Effector memory CD4-positive, alpha-beta T cell (primary cell): ENCODE results near the gene TOP2A.

Experiments
- DNase-seq, 3 donors: peaks; one replicate each; pipeline ENCODE4 v3.0.0-alpha.2; 2020
- H3K27ac ChIP-seq: 2 replicates; pipeline ENCODE4 v1.7.0; 2013; ENCODE audit warnings: mild to moderate bottlenecking, low read length, moderate library complexity; ENCODE audit not compliant: insufficient read depth, poor library complexity, severe bottlenecking
- H3K27me3 ChIP-seq: replicated peaks from 2 replicates; pipeline ENCODE4 v1.7.0; 2013; ENCODE audit warnings: mild to moderate bottlenecking, low read length; ENCODE audit not compliant: insufficient read depth, control insufficient read depth, poor library complexity, severe bottlenecking
- H3K36me3 ChIP-seq: 2 replicates; pipeline ENCODE4 v1.7.0; 2013; ENCODE audit warnings: mild to moderate bottlenecking, low read length, moderate library complexity; ENCODE audit not compliant: control insufficient read depth, insufficient read depth
- H3K4me1 ChIP-seq: 2 replicates; pipeline ENCODE4 v1.7.0; 2013; ENCODE audit warnings: low read length, mild to moderate bottlenecking; ENCODE audit not compliant: control insufficient read depth, insufficient read depth, poor library complexity, severe bottlenecking
- H3K4me3 ChIP-seq: 2 replicates; pipeline ENCODE4 v1.7.0; 2013; ENCODE audit warnings: low read length, low read depth, mild to moderate bottlenecking; ENCODE audit not compliant: insufficient read depth, poor library complexity, severe bottlenecking
- H3K9me3 ChIP-seq: 2 replicates; pipeline ENCODE4 v1.7.0; 2013; ENCODE audit warnings: mild to moderate bottlenecking, low read length, moderate library complexity; ENCODE audit not compliant: control insufficient read depth

Gene TOP2A

DNA sequence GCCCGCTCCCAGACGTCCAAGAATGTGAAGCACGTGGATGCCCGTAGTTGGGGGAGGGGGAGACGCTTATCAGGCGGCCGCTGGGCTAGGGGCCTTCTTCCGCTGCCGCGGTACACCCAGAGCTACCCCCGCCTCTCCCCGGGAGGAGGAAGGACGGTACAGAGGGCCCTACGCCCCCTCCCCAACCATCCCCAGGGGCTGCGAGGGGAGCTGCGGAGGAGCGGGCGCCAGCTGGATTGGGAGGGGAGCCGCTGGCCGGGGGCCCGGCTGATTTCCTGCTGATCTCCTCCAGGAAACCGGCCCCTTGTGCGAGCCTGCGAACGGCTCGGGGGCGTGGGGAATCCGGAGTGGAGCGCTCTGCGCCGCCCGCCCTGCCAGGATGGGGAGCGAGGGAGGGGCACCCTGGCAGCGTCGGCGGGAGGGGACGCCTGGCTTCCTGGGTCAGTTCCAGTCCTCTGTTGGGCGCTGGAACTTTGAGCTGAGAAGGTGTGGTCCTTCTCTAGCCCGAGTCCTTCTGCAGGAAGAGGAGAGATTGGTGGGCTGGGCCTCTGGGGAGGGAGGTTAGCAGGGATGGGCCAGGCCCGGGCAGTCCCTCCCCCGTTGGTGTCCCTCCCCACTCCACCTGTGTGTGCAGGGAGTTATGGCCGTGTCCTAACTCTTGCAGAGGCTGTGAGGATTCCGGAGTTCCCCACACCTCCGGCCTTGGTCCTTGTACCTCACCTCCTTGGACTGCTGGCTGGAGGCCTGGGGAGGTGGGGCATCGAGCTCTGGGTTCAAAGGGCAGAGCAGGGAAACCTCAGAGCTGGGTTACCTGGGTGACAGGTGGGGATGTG lies 72.3 kb downstream of the TOP2A start:
- Histone ChIP-seq H3K4me1 (peaks cover 79% of the 10 kb centered on the region), H3K36me3 (peaks cover 28% of the 10 kb centered on the region), H3K27ac (peak overlapping the region; percentile 71), H3K4me3 (peak overlapping the region; percentile 47), H3K9me3 (no peaks in the 10 kb centered on the region), H3K27me3 (no peaks in the 10 kb centered on the region)
- peak in 1 of 3 donors; percentile 22 for DNase-seq

DNA sequence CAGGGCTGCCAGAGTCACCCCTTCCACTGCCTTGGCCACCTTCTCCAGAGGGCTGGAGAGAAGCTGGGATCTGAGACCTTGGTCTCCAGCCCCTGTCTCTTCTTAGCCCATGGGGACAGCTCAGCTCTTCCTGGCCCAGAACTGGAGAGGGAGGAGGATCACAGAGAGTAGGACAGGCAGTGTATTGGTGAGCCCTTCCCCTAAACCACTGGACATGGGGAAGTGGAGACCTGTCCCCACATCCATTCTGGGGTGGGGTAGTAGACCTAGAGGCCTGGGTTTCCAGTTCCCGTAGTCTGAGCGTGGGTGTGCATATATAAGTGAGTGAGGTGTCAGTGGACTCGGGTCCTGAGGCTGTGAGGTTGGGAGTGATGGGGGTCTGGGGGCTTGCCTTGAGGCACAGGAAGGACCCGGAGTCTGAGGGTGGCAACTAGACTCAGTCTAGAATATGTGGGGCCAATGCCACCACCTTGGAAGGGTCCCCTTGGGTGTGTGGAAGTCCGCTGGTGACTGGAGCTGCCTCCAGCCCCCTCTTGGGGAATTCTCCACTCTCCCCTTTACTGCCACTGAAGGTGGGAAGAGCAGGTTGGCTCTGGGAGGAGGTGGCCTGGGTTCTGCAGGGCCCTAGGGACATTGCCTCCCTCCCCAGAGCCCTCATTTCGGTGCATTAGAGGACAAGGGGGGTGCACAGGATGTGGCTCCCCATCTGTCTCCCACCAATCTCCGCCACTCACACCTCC lies 73.1 kb downstream of the TOP2A start:
- peaks cover 24% of the 10 kb centered on the region for H3K36me3 ChIP-seq
- no peak for DNase-seq
- H3K9me3 ChIP-seq = no peaks in the 10 kb centered on the region
- peak overlapping the region; percentile 47 for H3K4me3 ChIP-seq
- peaks cover 79% of the 10 kb centered on the region for H3K4me1 ChIP-seq
- H3K27me3 ChIP-seq = no peaks in the 10 kb centered on the region
- peak overlapping the region; percentile 71 for H3K27ac ChIP-seq

GRCh38 chr17:40343219-40344119 lies 74.2 kb downstream of the TOP2A start:
- H3K4me1 ChIP-seq = peaks cover 79% of the 10 kb centered on the region
- peak overlapping the region; percentile 86 for H3K27ac ChIP-seq
- H3K36me3 ChIP-seq = peaks cover 19% of the 10 kb centered on the region
- no peak overlapping the region for H3K4me3 ChIP-seq
- H3K9me3 ChIP-seq = no peaks in the 10 kb centered on the region
- DNase-seq = no peak
- H3K27me3 ChIP-seq = no peaks in the 10 kb centered on the region

DNA sequence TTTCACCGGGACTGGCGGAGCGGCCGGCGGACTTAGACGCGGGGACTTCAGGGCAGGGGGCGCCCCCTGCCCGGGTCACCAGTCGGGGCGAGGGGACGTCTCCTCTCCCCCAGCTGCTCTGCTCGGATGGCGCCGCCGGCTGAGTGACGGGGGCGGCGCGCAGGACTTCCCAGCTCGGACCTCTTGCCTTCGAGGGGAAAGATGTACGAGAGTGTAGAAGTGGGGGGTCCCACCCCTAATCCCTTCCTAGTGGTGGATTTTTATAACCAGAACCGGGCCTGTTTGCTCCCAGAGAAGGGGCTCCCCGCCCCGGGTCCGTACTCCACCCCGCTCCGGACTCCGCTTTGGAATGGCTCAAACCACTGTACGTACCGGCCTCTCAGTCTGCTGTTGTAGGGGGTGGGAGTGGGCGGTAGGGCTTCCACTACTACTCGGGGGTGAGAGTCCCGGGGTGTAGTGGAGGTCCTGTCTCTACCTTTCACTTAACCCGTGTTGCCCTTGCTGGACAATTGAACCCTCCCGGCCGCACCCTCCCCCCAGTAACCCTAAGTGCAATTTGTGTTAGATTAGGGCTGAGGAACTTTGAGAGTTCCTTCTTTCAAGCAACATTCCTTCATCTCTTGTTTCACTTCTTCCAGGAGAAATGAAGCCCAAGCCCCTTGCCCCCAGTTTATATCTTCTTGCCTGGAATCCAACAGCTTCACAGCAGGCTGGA lies 75.0 kb downstream of the TOP2A start:
- DNase-seq = no peak
- Histone ChIP-seq H3K27me3 (no peaks in the 10 kb centered on the region), H3K4me3 (peak overlapping the region; percentile 65), H3K9me3 (no peaks in the 10 kb centered on the region), H3K27ac (peak overlapping the region; percentile 86), H3K4me1 (peaks cover 79% of the 10 kb centered on the region), H3K36me3 (peaks cover 16% of the 10 kb centered on the region)

DNA sequence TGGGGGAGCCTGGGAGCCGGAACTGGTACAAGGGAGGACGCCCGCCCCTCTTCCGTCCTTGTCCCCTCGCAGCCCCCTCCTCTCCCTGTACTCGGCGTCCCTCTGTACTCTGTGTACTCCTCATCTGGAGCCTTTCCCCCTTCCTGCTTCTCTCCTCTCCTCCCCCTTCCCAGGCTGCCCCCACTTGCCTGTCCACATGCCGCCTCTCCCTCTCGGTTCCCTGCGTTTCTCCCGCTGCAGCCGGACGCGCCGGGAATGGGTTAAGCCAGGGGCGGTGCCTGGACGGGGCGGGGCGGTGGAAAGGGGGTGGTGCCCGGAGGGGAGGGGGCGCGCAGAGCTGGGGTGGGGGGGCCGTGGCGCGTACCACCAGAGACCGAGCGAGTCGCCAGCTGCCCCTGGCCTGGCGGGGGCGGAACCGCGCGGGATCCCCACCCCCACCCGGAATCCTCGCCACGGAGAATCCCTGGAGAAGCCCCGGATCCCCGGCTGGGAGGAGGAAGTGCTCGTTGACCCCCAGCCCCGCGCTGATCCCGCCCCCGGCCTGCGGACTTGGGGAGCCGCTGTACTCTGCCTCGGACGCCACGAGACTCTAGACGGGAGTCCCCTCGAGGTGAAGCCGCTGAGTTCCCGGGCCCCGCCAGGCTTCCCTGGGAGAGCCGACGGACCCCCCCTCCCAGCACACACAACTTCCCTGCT lies 75.7 kb downstream of the TOP2A start:
- no peak for DNase-seq
- H3K4me1 ChIP-seq = peaks cover 79% of the 10 kb centered on the region
- H3K36me3 ChIP-seq = peaks cover 17% of the 10 kb centered on the region

DNA sequence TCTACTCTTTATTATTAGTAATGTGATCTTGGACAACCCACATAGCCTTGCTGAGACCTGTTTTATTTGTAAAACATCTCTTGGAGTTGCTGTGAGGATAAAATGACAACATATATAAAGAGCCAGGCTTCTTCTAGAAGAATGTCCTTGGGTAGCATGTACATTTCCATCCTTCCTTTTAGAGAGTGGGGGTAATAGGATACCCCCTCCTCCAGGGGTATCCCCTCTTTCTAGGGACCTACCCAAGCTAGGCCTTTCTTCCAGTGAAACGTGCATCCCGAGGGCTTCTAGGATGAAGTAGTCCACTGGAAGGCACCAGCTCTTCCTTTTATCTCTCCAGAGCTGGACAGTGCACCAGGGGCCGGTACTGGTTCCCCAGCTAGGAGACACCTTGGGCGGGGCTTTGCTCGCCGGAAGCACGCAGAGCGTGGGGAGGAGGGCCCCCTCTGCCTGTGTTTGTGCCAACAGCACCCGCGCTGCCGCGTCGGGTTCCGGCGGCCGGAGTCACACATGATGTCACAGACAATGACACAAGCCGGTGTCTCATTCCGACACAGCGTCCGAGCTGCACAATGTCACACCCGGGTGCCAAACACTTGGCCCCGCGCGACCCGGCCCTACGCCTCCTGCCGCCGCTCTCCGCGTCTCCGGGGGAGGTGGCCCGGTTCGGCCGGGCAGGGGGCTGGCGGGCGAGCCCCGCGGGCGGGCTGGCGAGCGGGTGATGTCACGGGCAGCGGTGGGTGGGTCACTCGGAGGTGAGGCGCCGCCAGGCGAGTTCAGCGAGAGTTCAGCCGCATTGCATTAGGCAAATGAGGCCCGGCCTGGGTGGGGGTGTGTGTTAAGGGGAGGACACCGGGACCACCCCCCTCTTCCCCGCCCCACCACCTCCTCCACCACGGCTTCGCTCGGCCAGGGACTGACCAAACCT lies 76.6 kb downstream of the TOP2A start:
- peak; percentile 88 for DNase-seq
- Histone ChIP-seq H3K36me3 (peaks cover 17% of the 10 kb centered on the region), H3K9me3 (no peaks in the 10 kb centered on the region), H3K27ac (peak overlapping the region; percentile 86), H3K4me3 (peak overlapping the region; percentile 65), H3K4me1 (peaks cover 73% of the 10 kb centered on the region), H3K27me3 (no peaks in the 10 kb centered on the region)

More for the DNA sequence above, 75.7 kb downstream of the TOP2A start:
- H3K27me3 ChIP-seq = no peaks in the 10 kb centered on the region
- H3K27ac ChIP-seq = peak overlapping the region; percentile 86
- H3K9me3 ChIP-seq = no peaks in the 10 kb centered on the region
- peak overlapping the region; percentile 65 for H3K4me3 ChIP-seq

GRCh38 chr17:40340327-40340726 lies 77.4 kb downstream of the TOP2A start:
- peaks cover 70% of the 10 kb centered on the region for H3K4me1 ChIP-seq
- no peak overlapping the region for H3K4me3 ChIP-seq
- H3K27ac ChIP-seq = peak overlapping the region; percentile 86

DNA sequence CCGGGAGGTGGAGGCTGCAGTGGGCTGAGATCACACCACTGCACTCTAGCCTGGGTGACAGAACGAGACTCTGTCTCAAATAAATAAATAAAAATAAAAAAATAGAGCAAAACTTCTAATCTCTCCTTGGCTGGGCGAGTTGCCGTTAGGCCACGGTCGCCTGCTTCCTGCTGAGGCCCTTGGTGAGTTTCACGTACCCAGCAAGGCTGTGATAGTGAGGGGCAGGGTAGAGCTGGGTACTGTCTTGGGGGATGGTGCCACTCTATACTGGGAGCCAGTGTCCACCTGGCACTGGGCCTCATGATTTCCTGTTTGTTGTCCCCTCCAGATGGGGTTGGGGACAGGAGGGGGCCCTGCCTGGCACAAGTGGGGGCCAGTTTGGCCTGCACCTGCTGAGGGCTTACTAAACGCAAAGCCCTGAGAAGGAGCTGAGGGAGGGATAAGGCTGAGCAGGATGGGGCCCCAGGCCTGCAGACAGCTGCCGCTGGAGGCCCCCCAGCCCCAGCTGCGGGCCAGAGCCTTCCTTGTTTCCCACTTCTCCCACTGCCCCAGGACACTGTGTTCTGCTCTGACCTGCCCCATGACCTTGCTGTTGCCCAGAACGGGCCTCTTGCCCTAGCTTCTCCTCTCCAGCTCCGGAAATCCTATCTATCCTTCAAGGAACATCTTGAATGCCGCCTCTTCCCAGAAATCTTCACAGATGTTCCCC lies 78.6 kb downstream of the TOP2A start:
- Histone ChIP-seq H3K4me1 (peaks cover 68% of the 10 kb centered on the region), H3K27me3 (no peaks in the 10 kb centered on the region), H3K27ac (no peak overlapping the region), H3K4me3 (no peak overlapping the region), H3K9me3 (no peaks in the 10 kb centered on the region), H3K36me3 (peaks cover 17% of the 10 kb centered on the region)
- DNase-seq = no peak

More at GRCh38 chr17:40340327-40340726, 77.4 kb downstream of the TOP2A start:
- peaks cover 17% of the 10 kb centered on the region for H3K36me3 ChIP-seq
- H3K27me3 ChIP-seq = no peaks in the 10 kb centered on the region
- DNase-seq = no peak
- no peaks in the 10 kb centered on the region for H3K9me3 ChIP-seq
